GM20431 (cell line): ENCODE measurements around the gene TRMT10A.

ENCODE experiments used
- in situ Hi-C: fragments of 300-500 bp; cut with MseI, MboI; formaldehyde crosslinking; loops from one replicate; pipeline ENCODE4 v1.15.0; 2020; ENCODE audit warnings: low sequenced_read_pairs; ENCODE audit not compliant: unreplicated experiment

Gene TRMT10A

GRCh38 chr4:99563310-99564186 lies at the start of gene TRMT10A:
Gene TRMT10A, minus strand, starts transcription at chr4:99564039. Its CDS starts 4,701 bp downstream, at chr4:99559338.
- in situ Hi-C loops = no loop called here

- in situ Hi-C loops = no loop called here
These were observed 48.9 kb upstream of the TRMT10A start for GRCh38 chr4:99612704-99613103.

GRCh38 chr4:99612281-99612680 lies 48.4 kb upstream of the TRMT10A start:
- in situ Hi-C loops = no loop called here

- in situ Hi-C loops = no loop called here
These were observed 46.9 kb upstream of the TRMT10A start for GRCh38 chr4:99610605-99611175.

- in situ Hi-C loops = no loop called here
These were observed 44.6 kb upstream of the TRMT10A start for GRCh38 chr4:99608417-99608816.

- in situ Hi-C loops = no loop called here
These were observed 42.9 kb upstream of the TRMT10A start for GRCh38 chr4:99606716-99607115.

GRCh38 chr4:99594818-99595217 lies 31.0 kb upstream of the TRMT10A start:
- in situ Hi-C loops = no loop called here

GRCh38 chr4:99593781-99594641 lies 30.2 kb upstream of the TRMT10A start:
- in situ Hi-C loops = no loop called here

- in situ Hi-C loops = no loop called here
These were observed 27.9 kb upstream of the TRMT10A start for GRCh38 chr4:99591757-99592156.

- in situ Hi-C loops = no loop called here
These were observed 24.0 kb upstream of the TRMT10A start for GRCh38 chr4:99587803-99588202.

GRCh38 chr4:99587309-99587708 lies 23.5 kb upstream of the TRMT10A start:
- in situ Hi-C loops = no loop called here

- in situ Hi-C loops = no loop called here
These were observed 23.0 kb upstream of the TRMT10A start for GRCh38 chr4:99586797-99587196.

GRCh38 chr4:99586322-99586721 lies 22.5 kb upstream of the TRMT10A start:
- in situ Hi-C loops = no loop called here

- in situ Hi-C loops = no loop called here
These were observed 21.7 kb upstream of the TRMT10A start for GRCh38 chr4:99585516-99585915.

- in situ Hi-C loops = no loop called here
These were observed 14.9 kb upstream of the TRMT10A start for GRCh38 chr4:99578714-99579113.

- in situ Hi-C loops = no loop called here
These were observed 10.9 kb upstream of the TRMT10A start, which contains the start of gene MTTP for GRCh38 chr4:99574530-99575324. Gene MTTP, plus strand, starts transcription at chr4:99574824. Its CDS starts 86 bp downstream, at chr4:99574910.

- in situ Hi-C loops = no loop called here
These were observed 10.0 kb upstream of the TRMT10A start for GRCh38 chr4:99573735-99574368.

GRCh38 chr4:99572527-99573240 lies 8.8 kb upstream of the TRMT10A start:
- in situ Hi-C loops = no loop called here

- in situ Hi-C loops = no loop called here
These were observed 8.0 kb upstream of the TRMT10A start for GRCh38 chr4:99571883-99572282.
